ENCODE data around the gene SARS2.
"Not testable (repeated sequence)": the region's sequence is repeated elsewhere in the genome, so short reads cannot be mapped to it uniquely, and the experiment has no call there.

SARS2 gene, protein sequence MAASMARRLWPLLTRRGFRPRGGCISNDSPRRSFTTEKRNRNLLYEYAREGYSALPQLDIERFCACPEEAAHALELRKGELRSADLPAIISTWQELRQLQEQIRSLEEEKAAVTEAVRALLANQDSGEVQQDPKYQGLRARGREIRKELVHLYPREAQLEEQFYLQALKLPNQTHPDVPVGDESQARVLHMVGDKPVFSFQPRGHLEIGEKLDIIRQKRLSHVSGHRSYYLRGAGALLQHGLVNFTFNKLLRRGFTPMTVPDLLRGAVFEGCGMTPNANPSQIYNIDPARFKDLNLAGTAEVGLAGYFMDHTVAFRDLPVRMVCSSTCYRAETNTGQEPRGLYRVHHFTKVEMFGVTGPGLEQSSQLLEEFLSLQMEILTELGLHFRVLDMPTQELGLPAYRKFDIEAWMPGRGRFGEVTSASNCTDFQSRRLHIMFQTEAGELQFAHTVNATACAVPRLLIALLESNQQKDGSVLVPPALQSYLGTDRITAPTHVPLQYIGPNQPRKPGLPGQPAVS

DNA sequence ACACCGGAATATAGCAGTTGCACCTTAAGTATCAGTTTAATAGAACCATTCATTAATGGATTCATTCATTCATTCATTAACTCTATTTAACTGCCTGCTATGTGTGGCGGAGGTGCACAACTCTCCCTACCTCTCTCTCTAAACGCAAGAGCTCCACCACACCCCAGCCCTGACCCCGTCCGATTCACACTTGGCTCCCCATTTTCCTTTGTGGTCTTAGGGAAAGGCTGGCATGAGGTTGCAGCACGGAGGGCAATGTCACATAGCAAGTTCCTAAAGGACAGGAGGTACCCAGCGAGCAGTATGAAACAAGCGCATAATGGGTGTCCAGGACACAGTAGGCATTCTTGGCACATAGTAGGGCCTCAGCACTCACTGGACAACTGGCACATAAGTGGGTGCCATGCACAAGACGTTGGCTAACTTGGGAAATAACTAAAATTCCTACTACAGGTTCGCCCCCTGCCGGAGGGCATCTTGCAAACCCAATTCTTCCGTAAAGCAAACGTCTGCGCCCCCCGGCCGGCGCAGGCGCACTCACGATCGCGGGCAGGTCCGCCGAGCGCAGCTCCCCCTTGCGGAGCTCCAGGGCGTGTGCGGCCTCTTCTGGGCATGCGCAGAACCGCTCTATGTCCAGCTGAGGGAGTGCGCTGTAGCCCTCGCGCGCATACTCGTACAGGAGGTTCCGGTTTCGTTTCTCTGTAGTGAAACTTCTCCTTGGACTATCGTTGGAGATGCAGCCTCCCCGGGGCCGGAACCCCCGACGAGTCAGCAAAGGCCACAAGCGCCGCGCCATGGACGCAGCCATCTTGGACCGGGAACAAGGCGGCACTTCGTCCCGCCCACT is at the start of gene SARS2:
Gene SARS2 (minus strand): TSS at position 835 of the 847 bp plus-strand sequence. CDS start 27 bp downstream, at position 808.
- DNase-seq: peak; percentile 96

DNA sequence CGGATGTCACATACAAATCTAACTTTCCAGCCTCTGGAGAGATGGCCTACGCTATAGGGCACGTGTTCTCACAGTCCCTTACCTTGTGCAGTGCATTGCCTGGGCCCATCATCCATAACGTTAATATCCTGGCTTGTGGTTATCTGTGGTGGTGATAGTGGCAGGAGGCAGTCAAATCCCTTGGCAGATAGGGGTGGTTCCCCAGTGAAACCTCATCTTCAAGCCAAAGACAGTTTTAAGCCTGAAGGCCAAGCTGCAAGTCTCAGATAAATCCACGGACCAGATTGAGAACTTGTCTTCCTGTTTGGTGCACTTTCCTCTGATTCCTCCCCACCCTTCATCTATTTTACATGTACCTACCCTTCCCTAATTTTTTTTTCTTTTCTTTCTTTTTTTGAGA is 49.2 kb upstream of the SARS2 start:
- no peak for DNase-seq

GRCh38 chr19:38978326-38978689 is 47.7 kb upstream of the SARS2 start:
- no peak for DNase-seq

- no peak for DNase-seq
Observed at GRCh38 chr19:38977445-38978325, 47.1 kb upstream of the SARS2 start.

DNA sequence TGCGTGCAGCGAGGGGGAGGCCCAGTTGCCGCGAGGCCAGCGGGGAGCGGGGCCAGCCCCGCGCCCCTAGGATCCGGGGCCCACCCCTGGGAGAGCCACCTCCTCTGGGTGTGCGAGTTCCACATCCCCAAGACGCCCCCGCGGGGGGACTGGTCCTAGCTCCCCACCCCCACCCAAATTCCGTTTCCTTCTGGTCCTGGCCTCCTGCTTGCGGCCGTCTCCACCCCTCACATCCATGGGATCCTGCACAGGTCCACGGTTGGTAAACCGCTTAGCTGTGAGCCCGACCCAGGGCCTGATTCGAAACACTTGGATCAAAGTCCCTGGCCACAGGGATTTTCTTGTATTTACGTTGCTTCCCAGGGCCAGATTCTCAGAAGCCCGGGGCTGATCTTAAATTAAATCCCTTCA is 45.3 kb upstream of the SARS2 start:
- no peak for DNase-seq

- DNase-seq: peak; percentile 89
Observed at GRCh38 chr19:38975214-38975860, 44.8 kb upstream of the SARS2 start, which contains the start of gene FBXO17. Gene FBXO17, minus strand, starts transcription at chr19:38975742. Its CDS starts 25,423 bp downstream, at chr19:38950319.

DNA sequence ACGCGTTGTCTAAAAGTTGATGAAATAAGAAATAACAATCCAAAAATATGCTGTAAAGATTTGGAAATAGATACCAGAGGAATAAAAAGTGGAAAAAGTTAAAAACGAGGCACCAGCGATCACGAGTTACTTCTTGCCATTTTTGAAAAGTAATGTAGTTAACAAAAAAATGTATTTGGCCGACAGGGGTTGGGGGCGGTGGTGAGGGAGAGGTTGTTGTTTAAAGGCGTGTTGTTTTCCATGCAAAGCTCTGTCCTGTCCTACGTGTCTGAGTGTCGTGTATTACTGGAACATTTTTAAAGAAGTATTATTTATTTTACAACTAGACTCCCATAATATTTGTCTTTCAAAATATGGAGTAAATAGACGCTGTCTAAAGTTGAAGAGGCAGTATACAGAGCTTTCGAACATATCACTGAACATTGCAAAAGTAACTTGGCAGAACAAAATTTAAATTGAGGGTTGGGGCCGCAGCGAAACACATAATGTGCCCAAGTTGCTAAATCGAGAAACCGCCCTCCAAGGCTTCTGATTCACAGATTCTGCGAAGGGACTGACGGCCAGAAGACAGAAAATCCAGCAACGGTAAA is 44.2 kb upstream of the SARS2 start:
- peak; percentile 44 for DNase-seq

DNA sequence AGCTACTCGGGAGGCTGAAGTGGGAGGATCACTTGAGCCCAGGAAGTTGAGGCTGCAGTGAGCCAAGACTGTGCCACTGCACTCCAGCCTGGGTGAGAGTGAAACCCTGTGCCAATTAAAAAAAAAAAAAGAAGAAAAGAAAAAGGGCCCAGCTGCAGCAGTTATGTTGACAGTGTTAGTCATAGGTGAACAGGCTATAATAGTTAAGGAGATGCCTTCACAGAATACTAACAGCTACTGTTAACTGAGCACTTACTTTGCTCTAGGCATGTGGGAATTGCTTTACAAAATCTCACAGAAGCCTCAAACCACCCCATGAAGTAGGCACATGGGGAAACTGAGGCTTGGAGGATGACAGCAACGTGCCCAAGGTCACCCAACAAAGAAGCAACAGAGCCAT is 41.1 kb upstream of the SARS2 start:
- DNase-seq: no peak

DNA sequence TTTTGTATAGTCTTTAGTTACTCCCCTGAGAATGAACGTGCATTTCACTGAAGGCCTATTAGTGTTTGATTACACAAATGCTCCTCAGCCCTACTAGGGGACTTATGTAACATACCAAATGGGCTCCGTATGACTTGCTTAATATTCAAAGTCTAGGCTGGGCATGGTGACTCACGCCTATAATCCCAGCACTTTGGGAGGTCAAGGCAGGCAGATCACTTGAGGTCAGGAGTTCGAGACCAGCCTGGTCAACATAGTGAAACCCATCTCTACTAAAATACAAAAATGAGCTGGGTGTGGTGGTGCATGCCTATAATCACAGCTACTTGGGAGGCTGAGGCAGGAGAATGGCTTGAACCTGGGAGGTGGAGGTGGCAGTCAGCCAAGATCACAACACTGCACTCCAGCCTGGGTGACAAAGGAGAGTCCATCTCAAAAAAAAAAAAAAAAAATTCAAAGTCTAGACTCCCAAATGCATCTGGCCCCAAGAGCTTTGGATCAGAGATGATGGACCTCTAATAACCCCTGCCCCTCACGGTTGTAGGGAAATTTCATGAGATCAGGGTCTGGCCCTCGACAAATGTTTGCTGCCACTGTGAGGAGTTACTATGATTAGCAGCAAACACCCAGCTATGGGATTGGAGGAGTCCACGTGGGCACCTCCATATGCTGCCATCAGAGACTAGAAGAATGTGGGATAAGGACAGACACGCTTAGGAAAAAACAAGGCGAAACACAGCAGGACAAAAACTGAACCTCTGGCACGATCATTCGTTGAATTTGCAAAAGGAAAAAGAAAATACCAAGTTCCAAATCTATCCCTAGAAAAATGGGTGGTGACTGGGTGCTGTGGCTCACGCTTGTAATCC is 40.3 kb upstream of the SARS2 start:
- DNase-seq: no peak

GRCh38 chr19:38966149-38966548 is 35.6 kb upstream of the SARS2 start:
- DNase-seq: not testable (repeated sequence)

DNA sequence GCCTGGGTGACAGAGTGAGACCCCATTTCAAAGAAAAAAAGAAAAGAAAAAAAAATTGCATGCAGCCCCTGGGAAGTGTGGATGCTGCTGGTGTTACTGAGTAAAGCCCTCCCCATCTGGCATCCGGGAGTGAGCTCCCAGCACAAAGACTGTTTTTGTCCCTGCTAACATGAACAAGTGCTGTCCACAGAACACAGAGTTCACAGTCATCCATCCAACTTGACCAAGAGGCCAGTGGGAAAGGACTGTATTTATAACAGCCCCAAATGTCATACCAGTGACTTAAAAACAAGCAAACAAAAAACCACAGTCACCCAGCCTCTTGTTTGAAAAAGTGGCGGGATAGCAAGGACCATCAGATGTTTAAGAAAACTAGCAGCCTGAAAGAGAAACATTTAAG is 34.2 kb upstream of the SARS2 start:
- no peak for DNase-seq

DNA sequence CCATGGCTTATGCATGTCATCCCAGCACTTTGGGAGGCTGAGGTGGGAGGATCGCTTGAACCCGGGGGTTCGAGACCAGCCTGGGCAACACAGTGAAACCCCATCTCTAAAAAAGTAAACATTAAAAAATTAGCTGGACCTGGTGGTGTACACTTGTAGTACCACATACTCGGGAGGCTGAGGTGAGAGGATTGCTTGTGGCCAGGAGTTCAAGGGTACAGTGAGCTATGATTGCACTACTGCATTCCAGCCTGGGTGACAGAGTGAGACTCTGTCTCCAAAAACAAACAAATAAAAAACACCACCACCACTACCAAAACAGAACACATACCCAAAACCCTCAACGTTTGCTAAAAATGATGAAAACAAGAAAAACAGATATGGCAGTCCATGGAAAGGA is 29.1 kb upstream of the SARS2 start:
- DNase-seq: no peak

DNA sequence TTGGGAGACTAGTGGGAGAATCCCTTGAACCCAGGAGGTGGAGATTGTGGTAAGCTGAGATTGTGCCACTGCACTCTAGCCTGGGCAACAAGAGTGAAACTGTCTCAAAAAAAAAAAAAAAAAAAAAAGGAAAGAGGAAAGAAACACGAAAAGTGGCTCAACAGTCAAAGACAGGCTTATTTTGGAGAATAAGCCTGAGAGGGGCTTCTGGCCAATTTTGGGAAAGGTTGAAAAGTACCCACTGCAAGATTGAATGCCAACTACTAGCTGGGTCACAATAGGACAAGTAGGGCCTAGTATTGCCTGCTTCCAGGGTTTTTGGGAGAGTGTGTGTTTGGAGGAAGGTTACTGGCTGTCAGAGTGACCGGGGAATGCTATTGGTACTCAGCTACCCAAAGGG is 27.7 kb upstream of the SARS2 start:
- DNase-seq: no peak

DNA sequence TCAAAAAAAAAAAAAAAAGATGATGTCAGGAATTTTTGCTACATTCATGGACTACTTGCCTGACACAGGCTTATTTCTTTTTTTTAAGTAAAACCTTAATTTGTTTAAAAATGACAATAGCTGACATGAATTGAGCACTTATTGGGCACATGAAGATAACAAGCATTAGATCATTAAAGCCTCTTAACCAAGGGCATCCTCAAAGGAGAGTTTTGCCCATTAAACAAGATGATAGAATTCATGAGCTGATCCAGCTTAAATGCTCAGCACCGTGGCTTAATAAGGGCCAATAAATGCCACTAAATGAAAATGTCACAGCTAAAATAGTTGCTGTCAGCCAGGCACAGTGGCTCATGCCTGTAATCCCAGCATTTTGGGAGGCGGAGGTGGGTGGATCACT is 25.7 kb upstream of the SARS2 start:
- no peak for DNase-seq

DNA sequence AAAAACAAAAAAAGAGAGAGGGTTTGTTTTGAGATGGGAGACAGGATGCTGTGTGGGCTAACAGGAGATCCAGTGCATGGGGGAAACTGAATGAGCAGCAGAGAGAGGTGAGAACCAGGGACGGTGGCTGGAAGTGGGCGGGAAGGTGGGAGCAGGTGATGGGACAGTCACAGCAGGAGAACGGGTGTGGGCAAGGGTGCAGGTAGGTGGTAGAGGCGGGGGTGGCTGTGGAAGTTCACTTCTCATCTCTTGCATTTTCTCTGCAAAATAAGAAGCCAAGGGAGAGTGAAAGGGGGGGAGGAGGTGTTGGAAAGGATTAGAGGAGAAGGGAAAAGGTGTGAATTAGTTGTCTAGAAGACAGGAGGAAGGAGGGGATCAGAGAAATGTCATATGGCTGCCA is 23.1 kb upstream of the SARS2 start:
- peak; percentile 19 for DNase-seq

- DNase-seq: no peak
Observed at GRCh38 chr19:38952395-38953165, 22.0 kb upstream of the SARS2 start.

DNA sequence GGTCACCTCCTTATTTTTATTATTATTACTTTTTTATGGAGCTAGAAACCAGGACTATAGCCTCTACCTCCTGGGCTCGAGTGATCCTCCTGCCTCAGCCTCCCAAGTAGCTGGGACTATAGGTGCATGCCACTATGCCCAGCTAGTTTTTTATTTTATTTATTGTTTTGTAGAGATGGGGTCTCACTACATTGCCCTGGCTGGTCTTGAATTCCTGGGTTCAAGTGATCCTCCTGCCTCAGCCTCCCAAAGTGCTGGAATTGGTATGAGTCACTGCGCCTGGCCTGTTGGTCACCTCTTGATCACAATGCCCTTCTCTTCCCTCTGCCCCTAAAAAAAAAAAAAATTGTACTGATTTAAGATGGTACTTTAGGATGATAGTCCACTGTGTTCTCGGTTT is 20.6 kb upstream of the SARS2 start:
- no peak for DNase-seq

DNA sequence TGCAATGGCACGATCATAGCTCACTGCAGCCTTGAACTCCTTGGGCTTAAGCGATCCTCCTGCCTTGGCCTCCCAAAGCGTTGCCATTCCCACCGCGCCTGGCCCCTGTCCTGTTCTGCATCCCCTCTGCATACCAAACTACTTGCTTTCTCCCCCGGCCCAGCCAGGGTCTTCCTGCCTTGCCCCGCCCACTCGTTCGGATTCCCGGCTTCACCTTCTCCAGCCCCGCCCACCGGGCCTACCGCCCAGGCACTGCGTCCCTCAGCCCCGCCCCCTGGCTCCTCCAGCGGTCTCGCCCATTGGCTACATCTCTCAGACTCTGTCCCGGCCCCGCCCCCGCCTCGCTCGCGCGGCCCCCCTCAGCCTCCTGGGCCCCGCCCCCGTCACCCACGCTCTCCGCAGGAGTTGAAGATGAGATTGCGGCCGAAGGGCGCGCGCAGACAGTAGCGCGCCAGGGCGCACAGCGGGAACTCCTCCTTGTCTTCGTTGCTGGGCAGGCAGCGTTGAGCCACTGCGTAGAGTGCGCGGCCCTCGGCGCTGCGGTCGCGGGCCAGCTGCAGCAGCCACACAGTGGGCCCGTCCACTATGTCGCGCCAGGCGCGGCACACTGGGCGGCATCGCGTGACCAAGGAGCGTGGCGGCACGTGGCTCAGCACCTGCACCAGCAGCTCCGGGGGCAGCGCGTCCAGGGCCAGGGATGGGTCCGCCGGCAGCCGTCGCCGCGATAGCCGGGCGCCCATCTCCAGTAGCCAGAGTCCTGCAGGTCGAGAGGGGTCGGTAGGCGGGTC is 19.2 kb upstream of the SARS2 start:
- peak; percentile 93 for DNase-seq
